Activated naive CD8-positive, alpha-beta T cell treated with anti-CD3 and anti-CD28 coated beads, Interleukin-2, amount 10 ng/mL, durations not matched to agents 7 days and 5 days (primary cell): ENCODE data around the gene KIZ. TPM values are rescaled to one million over a fixed set of nuclear protein-coding genes. Genes with fewer than 3 reads are reported as not detected.

Experiments
- ATAC-seq: fragments of 150-1000 bp; cut with Tn5 transposase; one replicate; pipeline ENCODE4 v1.10.0; 2021; ENCODE audit warnings: low read depth, moderate library complexity
- POLR2A ChIA-PET: fragments of 350-600 bp; sonication (Branson Sonifier 250); formaldehyde crosslinking; loops from one replicate; lab custom pipeline; 2021; ENCODE audit warnings: antibody characterized with exemption; lab: Charles Lee
- DNase-seq: peaks from one replicate; pipeline ENCODE4 v3.0.0; 2021
- H3K27ac Mint-ChIP-seq: one replicate; pipeline ENCODE4 v1.8.0; 2022; ENCODE audit warnings: mild to moderate bottlenecking, mixed read lengths
- H3K27me3 Mint-ChIP-seq: one replicate; pipeline ENCODE4 v1.8.0; 2022; ENCODE audit warnings: mild to moderate bottlenecking, moderate library complexity, mixed read lengths
- H3K36me3 Mint-ChIP-seq: one replicate; pipeline ENCODE4 v1.8.0; 2021; ENCODE audit warnings: mild to moderate bottlenecking, mixed read lengths
- H3K4me1 Mint-ChIP-seq: one replicate; pipeline ENCODE4 v1.8.0; 2021; ENCODE audit warnings: mixed read lengths
- H3K4me3 Mint-ChIP-seq: one replicate; pipeline ENCODE4 v1.8.0; 2022; ENCODE audit warnings: mild to moderate bottlenecking, moderate library complexity, mixed read lengths
- H3K9me3 Mint-ChIP-seq: one replicate; pipeline ENCODE4 v1.8.0; 2021; ENCODE audit warnings: mixed read lengths
- total RNA-seq, 2 experiments: library from RNA; stranded (reverse); gene quantifications; one replicate each; pipeline ENCODE4 v1.2.3, GENCODE V29; 2021

KIZ gene
- total RNA-seq, 2 experiments from 2014 or later = 33.4 to 36.6 TPM

GRCh38 chr20:21258411-21258810 is 132.5 kb downstream of the KIZ start:
- peaks cover 2% of the 10 kb centered on the region for H3K27me3 Mint-ChIP-seq
- H3K36me3 Mint-ChIP-seq = no peaks in the 10 kb centered on the region
- no peaks in the 10 kb centered on the region for H3K4me1 Mint-ChIP-seq
- no peaks in the 10 kb centered on the region for H3K9me3 Mint-ChIP-seq
- POLR2A ChIA-PET = interaction anchor here (0.6 kb wide), 1 partner anchor 37 kb away, joined by 3 read pairs; no protein-coding TSS in a partner anchor
- ATAC-seq (no peak), DNase-seq (no peak)
- no peak overlapping the region for H3K4me3 Mint-ChIP-seq
- no peak overlapping the region for H3K27ac Mint-ChIP-seq

- Mint-ChIP-seq H3K27ac (no peak overlapping the region), H3K9me3 (no peaks in the 10 kb centered on the region)
- no peak for DNase-seq
Measured at GRCh38 chr20:21259346-21259745, 133.5 kb downstream of the KIZ start.

GRCh38 chr20:21262812-21263211 is 136.9 kb downstream of the KIZ start:
- no peaks in the 10 kb centered on the region for H3K4me1 Mint-ChIP-seq
- H3K27me3 Mint-ChIP-seq = peaks cover 2% of the 10 kb centered on the region
- no peak overlapping the region for H3K27ac Mint-ChIP-seq
- ATAC-seq = no peak
- H3K4me3 Mint-ChIP-seq = no peak overlapping the region
- no peak for DNase-seq
- H3K36me3 Mint-ChIP-seq = no peaks in the 10 kb centered on the region
- POLR2A ChIA-PET = no interaction called here
- H3K9me3 Mint-ChIP-seq = no peaks in the 10 kb centered on the region

More at GRCh38 chr20:21259346-21259745, 133.5 kb downstream of the KIZ start:
- no peak overlapping the region for H3K4me3 Mint-ChIP-seq
- H3K36me3 Mint-ChIP-seq = no peaks in the 10 kb centered on the region
- H3K27me3 Mint-ChIP-seq = peaks cover 2% of the 10 kb centered on the region
- ATAC-seq = no peak
- no peaks in the 10 kb centered on the region for H3K4me1 Mint-ChIP-seq
- POLR2A ChIA-PET = no interaction called here

- no peak overlapping the region for H3K27ac Mint-ChIP-seq
- no peak overlapping the region for H3K4me3 Mint-ChIP-seq
- H3K9me3 Mint-ChIP-seq = no peaks in the 10 kb centered on the region
- ATAC-seq = no peak
- no peak for DNase-seq
- no peaks in the 10 kb centered on the region for H3K4me1 Mint-ChIP-seq
- POLR2A ChIA-PET = no interaction called here
- H3K36me3 Mint-ChIP-seq = no peaks in the 10 kb centered on the region
- H3K27me3 Mint-ChIP-seq = peaks cover 4% of the 10 kb centered on the region
Measured at GRCh38 chr20:21265261-21266190, 139.6 kb downstream of the KIZ start.

GRCh38 chr20:21266191-21266536 is 140.3 kb downstream of the KIZ start:
- POLR2A ChIA-PET = interaction anchor here (0.6 kb wide), 1 partner anchor 86 kb away, joined by 3 read pairs; no protein-coding TSS in a partner anchor
- H3K4me1 Mint-ChIP-seq = no peaks in the 10 kb centered on the region
- H3K36me3 Mint-ChIP-seq = no peaks in the 10 kb centered on the region
- ATAC-seq (no peak), DNase-seq (no peak)
- H3K27me3 Mint-ChIP-seq = peaks cover 4% of the 10 kb centered on the region
- H3K27ac Mint-ChIP-seq = no peak overlapping the region
- H3K4me3 Mint-ChIP-seq = no peak overlapping the region
- H3K9me3 Mint-ChIP-seq = no peaks in the 10 kb centered on the region

GRCh38 chr20:21269772-21270171 is 143.9 kb downstream of the KIZ start:
- Mint-ChIP-seq H3K9me3 (no peaks in the 10 kb centered on the region), H3K36me3 (no peaks in the 10 kb centered on the region), H3K4me3 (no peak overlapping the region), H3K27ac (no peak overlapping the region), H3K4me1 (no peaks in the 10 kb centered on the region), H3K27me3 (peaks cover 4% of the 10 kb centered on the region)
- POLR2A ChIA-PET = no interaction called here
- DNase-seq (no peak), ATAC-seq (no peak)

- Mint-ChIP-seq H3K9me3 (no peaks in the 10 kb centered on the region), H3K36me3 (no peaks in the 10 kb centered on the region), H3K4me1 (no peaks in the 10 kb centered on the region), H3K27ac (no peak overlapping the region), H3K27me3 (peaks cover 4% of the 10 kb centered on the region), H3K4me3 (no peak overlapping the region)
- no peak for ATAC-seq
- no peak for DNase-seq
- POLR2A ChIA-PET = no interaction called here
Measured at GRCh38 chr20:21270806-21271205, 144.9 kb downstream of the KIZ start.

GRCh38 chr20:21272279-21272678 is 146.4 kb downstream of the KIZ start:
- Mint-ChIP-seq H3K27me3 (peaks cover 4% of the 10 kb centered on the region), H3K4me3 (no peak overlapping the region), H3K9me3 (no peaks in the 10 kb centered on the region), H3K27ac (no peak overlapping the region), H3K36me3 (no peaks in the 10 kb centered on the region), H3K4me1 (no peaks in the 10 kb centered on the region)
- POLR2A ChIA-PET = no interaction called here
- DNase-seq = no peak
- ATAC-seq = no peak

GRCh38 chr20:21272679-21273078 is 146.8 kb downstream of the KIZ start:
- Mint-ChIP-seq H3K4me1 (no peaks in the 10 kb centered on the region), H3K36me3 (no peaks in the 10 kb centered on the region), H3K9me3 (no peaks in the 10 kb centered on the region), H3K27me3 (peaks cover 4% of the 10 kb centered on the region), H3K4me3 (no peak overlapping the region), H3K27ac (no peak overlapping the region)
- ATAC-seq (no peak), DNase-seq (no peak)
- POLR2A ChIA-PET = no interaction called here

GRCh38 chr20:21273755-21274386 is 148.0 kb downstream of the KIZ start:
- POLR2A ChIA-PET = no interaction called here
- no peak overlapping the region for H3K27ac Mint-ChIP-seq
- no peak overlapping the region for H3K4me3 Mint-ChIP-seq
- H3K9me3 Mint-ChIP-seq = no peaks in the 10 kb centered on the region
- H3K27me3 Mint-ChIP-seq = peaks cover 7% of the 10 kb centered on the region
- H3K4me1 Mint-ChIP-seq = no peaks in the 10 kb centered on the region
- DNase-seq = no peak
- H3K36me3 Mint-ChIP-seq = no peaks in the 10 kb centered on the region
- no peak for ATAC-seq

- no peak for DNase-seq
- Mint-ChIP-seq H3K9me3 (no peaks in the 10 kb centered on the region), H3K27me3 (peaks cover 24% of the 10 kb centered on the region), H3K4me1 (no peaks in the 10 kb centered on the region), H3K27ac (no peak overlapping the region), H3K4me3 (no peak overlapping the region), H3K36me3 (no peaks in the 10 kb centered on the region)
- POLR2A ChIA-PET = no interaction called here
- ATAC-seq = no peak
Measured at GRCh38 chr20:21278829-21279228, 152.9 kb downstream of the KIZ start.

GRCh38 chr20:21279706-21280521 is 154.0 kb downstream of the KIZ start:
- Mint-ChIP-seq H3K27ac (no peak overlapping the region), H3K4me1 (no peaks in the 10 kb centered on the region), H3K36me3 (no peaks in the 10 kb centered on the region), H3K27me3 (peaks cover 24% of the 10 kb centered on the region), H3K4me3 (no peak overlapping the region), H3K9me3 (no peaks in the 10 kb centered on the region)
- DNase-seq = no peak
- POLR2A ChIA-PET = no interaction called here
- ATAC-seq = no peak

- Mint-ChIP-seq H3K4me1 (no peaks in the 10 kb centered on the region), H3K27me3 (peaks cover 25% of the 10 kb centered on the region), H3K27ac (no peak overlapping the region), H3K9me3 (no peaks in the 10 kb centered on the region), H3K4me3 (no peak overlapping the region), H3K36me3 (no peaks in the 10 kb centered on the region)
- ATAC-seq = no peak
- POLR2A ChIA-PET = no interaction called here
- no peak for DNase-seq
Measured at GRCh38 chr20:21280522-21281016, 154.7 kb downstream of the KIZ start.
